Measurements from ENCODE around the gene MAP1LC3B2.

Gene MAP1LC3B2

GRCh38 chr12:116559162-116559935 is at the start of gene MAP1LC3B2:
Gene MAP1LC3B2, plus strand, starts transcription at chr12:116559381. Its CDS starts 16,562 bp downstream, at chr12:116575943.
- no peak within 1 kb of the TSS for H3K4me3 ChIP-seq (ENCODE audit: low read depth, low read length)

GRCh38 chr12:116513944-116514343 is 45.2 kb upstream of the MAP1LC3B2 start:
- no peak overlapping the region for H3K4me3 ChIP-seq (ENCODE audit: low read depth, low read length)

- no peak overlapping the region for H3K4me3 ChIP-seq (ENCODE audit: low read depth, low read length)
Observed at GRCh38 chr12:116515684-116516083, 43.5 kb upstream of the MAP1LC3B2 start.

GRCh38 chr12:116516657-116517056 is 42.5 kb upstream of the MAP1LC3B2 start:
- no peak overlapping the region for H3K4me3 ChIP-seq (ENCODE audit: low read depth, low read length)

- H3K4me3 ChIP-seq (ENCODE audit: low read depth, low read length) = no peak overlapping the region
Observed at GRCh38 chr12:116517431-116518045, 41.6 kb upstream of the MAP1LC3B2 start.

GRCh38 chr12:116520225-116520760 is 38.9 kb upstream of the MAP1LC3B2 start:
- H3K4me3 ChIP-seq (ENCODE audit: low read depth, low read length) = no peak overlapping the region

- H3K4me3 ChIP-seq (ENCODE audit: low read depth, low read length) = no peak overlapping the region
Observed at GRCh38 chr12:116520801-116521471, 38.2 kb upstream of the MAP1LC3B2 start.

- H3K4me3 ChIP-seq (ENCODE audit: low read depth, low read length) = no peak overlapping the region
Observed at GRCh38 chr12:116524311-116524710, 34.9 kb upstream of the MAP1LC3B2 start.

- no peak overlapping the region for H3K4me3 ChIP-seq (ENCODE audit: low read depth, low read length)
Observed at GRCh38 chr12:116524964-116525379, 34.2 kb upstream of the MAP1LC3B2 start.

- H3K4me3 ChIP-seq (ENCODE audit: low read depth, low read length) = no peak overlapping the region
Observed at GRCh38 chr12:116525418-116526001, 33.7 kb upstream of the MAP1LC3B2 start.

- H3K4me3 ChIP-seq (ENCODE audit: low read depth, low read length) = no peak overlapping the region
Observed at GRCh38 chr12:116528065-116528464, 31.1 kb upstream of the MAP1LC3B2 start.

- H3K4me3 ChIP-seq (ENCODE audit: low read depth, low read length) = no peak overlapping the region
Observed at GRCh38 chr12:116528498-116528897, 30.7 kb upstream of the MAP1LC3B2 start.

- no peak overlapping the region for H3K4me3 ChIP-seq (ENCODE audit: low read depth, low read length)
Observed at GRCh38 chr12:116529048-116529447, 30.1 kb upstream of the MAP1LC3B2 start.

- no peak overlapping the region for H3K4me3 ChIP-seq (ENCODE audit: low read depth, low read length)
Observed at GRCh38 chr12:116529686-116530085, 29.5 kb upstream of the MAP1LC3B2 start.

- H3K4me3 ChIP-seq (ENCODE audit: low read depth, low read length) = no peak overlapping the region
Observed at GRCh38 chr12:116532428-116532827, 26.8 kb upstream of the MAP1LC3B2 start.

- no peak overlapping the region for H3K4me3 ChIP-seq (ENCODE audit: low read depth, low read length)
Observed at GRCh38 chr12:116532986-116533342, 26.2 kb upstream of the MAP1LC3B2 start.

GRCh38 chr12:116533343-116534251 is 25.6 kb upstream of the MAP1LC3B2 start:
- H3K4me3 ChIP-seq (ENCODE audit: low read depth, low read length) = peak overlapping the region; percentile 69

- peak overlapping the region; percentile 69 for H3K4me3 ChIP-seq (ENCODE audit: low read depth, low read length)
Observed at GRCh38 chr12:116534311-116535121, 24.7 kb upstream of the MAP1LC3B2 start.

GRCh38 chr12:116535241-116535640 is 23.9 kb upstream of the MAP1LC3B2 start:
- no peak overlapping the region for H3K4me3 ChIP-seq (ENCODE audit: low read depth, low read length)
